BE2C (cell line): Measurements from ENCODE around the gene NAA35.
"Not testable (repeated sequence)": the region's sequence is repeated elsewhere in the genome, so short reads cannot be mapped to it uniquely, and the experiment has no call there.

Source experiments
- DNase-seq: peaks from one replicate; pipeline ENCODE4 v3.0.0-alpha.2; 2020
- H3K27me3 ChIP-seq: fragments of 250-450 bp; sonication (Bioruptor Pico); 2 replicates; pipeline ENCODE4 v1.5.1; 2020; ENCODE audit warnings: mild to moderate bottlenecking
- H3K36me3 ChIP-seq: fragments of 250-450 bp; sonication (Bioruptor Pico); 2 replicates; pipeline ENCODE4 v1.5.1; 2020; ENCODE audit warnings: mild to moderate bottlenecking
- H3K4me1 ChIP-seq: fragments of 250-450 bp; sonication (Bioruptor Pico); 2 replicates; pipeline ENCODE4 v1.5.1; 2020
- H3K4me3 ChIP-seq: 2 replicates; pipeline ENCODE4 v1.5.1; 2011; ENCODE audit warnings: low read depth, low read length
- H3K9me3 ChIP-seq: fragments of 250-450 bp; sonication (Bioruptor Pico); 2 replicates; pipeline ENCODE4 v1.5.1; 2020
- TF ChIP-seq, protein P1 (sequence below): IDR thresholded peaks from 2 replicates; pipeline ENCODE4 v1.5.1; 2012; ENCODE audit warnings: mild to moderate bottlenecking, low read depth, low read length

Gene NAA35

DNA sequence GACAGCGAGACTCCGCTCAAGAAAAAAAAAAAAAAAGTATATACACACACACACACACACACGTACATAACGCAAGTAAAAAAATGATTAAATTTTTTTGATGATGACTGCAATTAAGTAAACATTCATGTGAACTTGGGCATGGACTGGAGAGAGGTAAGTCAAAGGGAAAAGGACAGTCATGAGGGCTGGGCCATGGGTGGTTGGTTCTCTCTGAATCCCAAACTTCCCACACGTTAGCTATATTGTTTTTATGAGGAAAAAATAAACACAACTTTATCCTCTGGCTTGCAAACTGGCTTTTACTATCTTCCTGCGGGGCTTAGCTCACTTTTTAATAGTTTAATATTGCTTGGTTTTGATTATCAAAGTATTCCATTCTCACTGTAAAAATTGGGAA lies 104.7 kb downstream of the NAA35 start:
- Histone ChIP-seq H3K4me1 (no peaks in the 10 kb centered on the region), H3K9me3 (no peaks in the 10 kb centered on the region), H3K4me3 (no peak overlapping the region), H3K36me3 (peaks cover 3% of the 10 kb centered on the region; the same call in 1 of the 2 replicates), H3K27me3 (no peaks in the 10 kb centered on the region)
- DNase-seq = no peak
- TF ChIP-seq, protein P1, sequence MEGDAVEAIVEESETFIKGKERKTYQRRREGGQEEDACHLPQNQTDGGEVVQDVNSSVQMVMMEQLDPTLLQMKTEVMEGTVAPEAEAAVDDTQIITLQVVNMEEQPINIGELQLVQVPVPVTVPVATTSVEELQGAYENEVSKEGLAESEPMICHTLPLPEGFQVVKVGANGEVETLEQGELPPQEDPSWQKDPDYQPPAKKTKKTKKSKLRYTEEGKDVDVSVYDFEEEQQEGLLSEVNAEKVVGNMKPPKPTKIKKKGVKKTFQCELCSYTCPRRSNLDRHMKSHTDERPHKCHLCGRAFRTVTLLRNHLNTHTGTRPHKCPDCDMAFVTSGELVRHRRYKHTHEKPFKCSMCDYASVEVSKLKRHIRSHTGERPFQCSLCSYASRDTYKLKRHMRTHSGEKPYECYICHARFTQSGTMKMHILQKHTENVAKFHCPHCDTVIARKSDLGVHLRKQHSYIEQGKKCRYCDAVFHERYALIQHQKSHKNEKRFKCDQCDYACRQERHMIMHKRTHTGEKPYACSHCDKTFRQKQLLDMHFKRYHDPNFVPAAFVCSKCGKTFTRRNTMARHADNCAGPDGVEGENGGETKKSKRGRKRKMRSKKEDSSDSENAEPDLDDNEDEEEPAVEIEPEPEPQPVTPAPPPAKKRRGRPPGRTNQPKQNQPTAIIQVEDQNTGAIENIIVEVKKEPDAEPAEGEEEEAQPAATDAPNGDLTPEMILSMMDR = no peak

DNA sequence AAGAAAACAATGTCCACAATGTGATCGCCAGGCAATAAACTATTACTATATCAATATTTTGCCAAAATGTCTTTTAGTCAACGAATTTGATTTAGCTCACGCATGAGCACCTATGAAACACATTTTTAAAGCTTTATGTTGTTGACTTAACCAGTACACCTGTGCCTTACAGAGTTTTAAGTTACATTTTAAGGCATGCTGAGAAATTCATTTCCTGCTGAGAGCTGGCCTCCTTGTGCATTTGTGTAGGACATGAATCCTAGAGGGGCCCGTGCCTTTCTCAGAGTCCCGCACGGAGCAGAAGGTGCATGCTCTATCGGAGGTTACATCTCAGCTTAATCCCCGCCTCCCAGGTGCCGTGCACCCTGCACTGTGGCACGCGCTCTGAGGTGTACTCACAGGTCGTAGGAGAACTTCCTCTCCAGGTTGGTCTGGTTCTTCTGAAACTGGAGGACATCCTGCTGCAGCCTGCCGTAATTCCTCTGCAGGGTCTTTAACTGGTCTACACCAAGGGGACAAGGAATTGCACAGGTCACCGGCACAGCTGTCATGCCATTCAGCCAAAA lies 105.2 kb downstream of the NAA35 start:
- H3K4me3 ChIP-seq = no peak overlapping the region
- TF ChIP-seq, protein P1 = no peak

DNA sequence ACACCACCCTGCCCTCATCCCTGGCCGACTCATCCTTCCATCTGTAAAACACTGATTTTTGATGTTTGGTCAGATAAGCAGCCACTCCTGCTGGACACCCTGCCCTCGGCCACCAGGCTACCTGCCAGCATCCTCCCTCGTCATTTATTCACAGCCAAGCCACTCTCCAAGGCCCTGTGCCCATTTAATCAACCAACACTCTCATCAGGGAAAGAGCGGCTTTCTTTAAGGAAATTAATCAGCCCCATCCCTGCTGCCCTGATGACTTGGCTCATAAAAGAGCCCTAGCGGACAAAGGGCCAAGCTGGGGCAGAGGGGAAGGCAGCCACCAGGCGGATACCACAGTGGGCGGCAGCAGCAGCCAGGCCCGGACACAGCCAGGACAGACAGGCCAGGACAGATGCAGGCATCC lies 106.0 kb downstream of the NAA35 start:
- Histone ChIP-seq H3K27me3 (no peaks in the 10 kb centered on the region), H3K9me3 (no peaks in the 10 kb centered on the region), H3K36me3 (peaks cover 3% of the 10 kb centered on the region; the same call in 1 of the 2 replicates), H3K4me3 (no peak overlapping the region), H3K4me1 (no peaks in the 10 kb centered on the region)
- TF ChIP-seq, protein P1 = no peak
- no peak for DNase-seq

More for the DNA sequence above, 105.2 kb downstream of the NAA35 start:
- no peaks in the 10 kb centered on the region for H3K27me3 ChIP-seq
- H3K36me3 ChIP-seq = peaks cover 3% of the 10 kb centered on the region; the same call in 1 of the 2 replicates
- no peaks in the 10 kb centered on the region for H3K9me3 ChIP-seq
- H3K4me1 ChIP-seq = no peaks in the 10 kb centered on the region
- no peak for DNase-seq

DNA sequence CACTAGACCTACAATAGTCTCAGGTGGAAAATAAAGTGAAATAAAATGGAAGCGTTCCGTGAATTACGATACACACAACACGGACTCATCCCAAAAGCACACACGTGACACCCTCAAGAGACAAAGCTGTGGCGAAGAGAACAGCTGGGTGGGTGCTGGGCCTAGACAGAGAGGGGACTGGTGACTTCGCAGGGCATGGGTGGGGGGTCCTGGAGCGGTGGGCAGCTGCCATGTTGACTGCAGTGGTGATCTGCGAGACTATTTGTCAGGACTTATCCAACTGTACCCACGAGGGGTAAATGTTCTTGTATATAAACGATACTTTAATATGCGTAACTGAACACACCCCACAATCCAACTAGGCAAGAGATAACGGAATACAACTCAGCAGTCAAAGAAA lies 106.4 kb downstream of the NAA35 start:
- H3K4me1 ChIP-seq = no peaks in the 10 kb centered on the region
- H3K4me3 ChIP-seq = no peak overlapping the region
- H3K9me3 ChIP-seq = no peaks in the 10 kb centered on the region
- TF ChIP-seq, protein P1 = no peak
- peaks cover 3% of the 10 kb centered on the region; the same call in 1 of the 2 replicates for H3K36me3 ChIP-seq
- H3K27me3 ChIP-seq = no peaks in the 10 kb centered on the region
- DNase-seq = no peak

DNA sequence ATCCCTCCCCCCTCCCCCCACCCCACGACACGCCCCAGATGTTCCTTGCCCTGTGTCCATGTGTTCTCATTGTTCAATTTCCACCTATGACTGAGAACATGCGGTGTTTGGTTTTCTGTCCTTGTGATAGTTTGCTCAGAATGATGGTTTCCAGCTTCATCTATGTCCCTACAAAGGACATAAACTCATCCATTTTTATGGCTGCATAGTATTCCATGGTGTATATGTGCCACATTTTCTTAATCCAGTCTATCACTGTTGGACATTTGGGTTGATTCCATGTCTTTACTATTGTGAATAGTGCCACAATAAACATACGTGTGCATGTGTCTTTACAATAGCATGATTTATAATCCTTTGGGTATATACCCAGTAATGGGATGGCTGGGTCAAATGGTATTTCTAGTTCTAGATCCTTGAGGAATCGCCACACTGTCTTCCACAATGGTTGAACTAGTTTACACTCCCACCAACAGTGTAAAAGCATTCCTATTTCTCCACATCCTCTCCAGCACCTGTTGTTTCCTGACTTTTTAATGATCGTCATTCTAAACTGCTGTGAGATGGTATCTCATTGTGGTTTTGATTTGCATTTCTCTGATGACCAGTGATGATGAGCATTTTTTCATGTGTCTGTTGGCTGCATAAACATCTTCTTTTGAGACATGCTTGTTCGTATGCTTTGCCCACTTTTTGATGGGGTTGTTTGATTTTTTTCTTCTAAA lies 107.2 kb downstream of the NAA35 start:
- not testable (repeated sequence) for DNase-seq, H3K27me3 ChIP-seq, H3K9me3 ChIP-seq, H3K4me1 ChIP-seq, H3K36me3 ChIP-seq, H3K4me3 ChIP-seq

DNA sequence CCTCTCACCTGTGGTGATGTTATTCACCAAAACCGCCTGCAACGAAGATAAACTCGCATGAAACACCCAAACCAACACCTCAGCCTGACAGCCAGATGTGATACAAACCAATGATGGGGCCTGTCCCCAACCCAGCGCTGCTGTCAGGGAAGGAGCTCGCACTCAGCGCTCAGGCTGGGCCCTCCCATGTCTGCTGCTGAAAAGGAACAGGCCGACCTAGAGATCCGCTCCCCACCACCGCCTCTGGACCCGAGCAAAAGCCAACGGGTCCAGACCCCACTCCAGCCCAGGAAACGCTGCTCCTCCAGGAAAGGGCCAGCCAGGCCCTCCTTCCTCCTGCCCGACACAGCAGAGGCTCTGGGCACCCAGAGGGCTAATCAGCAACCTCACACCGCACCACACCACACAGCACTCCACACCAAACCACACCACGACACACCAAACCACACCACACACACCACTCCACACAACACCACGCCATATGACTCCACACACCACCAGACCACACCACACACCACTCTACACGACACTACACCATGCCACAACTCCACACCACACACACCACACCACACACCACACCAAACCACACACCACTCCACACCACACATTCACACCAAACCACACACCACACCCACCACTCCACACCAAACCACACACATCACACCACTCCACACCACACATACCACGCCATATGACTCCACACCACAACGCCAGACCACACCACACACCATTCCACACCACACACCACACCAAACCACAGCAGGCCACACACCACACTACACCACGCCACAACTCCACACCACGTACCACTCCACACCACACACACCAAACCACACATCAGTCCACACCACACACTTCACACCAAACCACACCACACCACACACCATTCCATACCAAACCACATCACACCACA lies 111.9 kb downstream of the NAA35 start:
- H3K9me3 ChIP-seq = no peaks in the 10 kb centered on the region
- H3K27me3 ChIP-seq = no peaks in the 10 kb centered on the region
- TF ChIP-seq, protein P1 = no peak
- no peak for DNase-seq
- no peak overlapping the region for H3K4me3 ChIP-seq
- no peaks in the 10 kb centered on the region for H3K36me3 ChIP-seq
- no peaks in the 10 kb centered on the region for H3K4me1 ChIP-seq
